ENCODE data around the gene PPP1R15A. TPM values are rescaled to one million over a fixed set of nuclear protein-coding genes. Genes with fewer than 3 reads are reported as not detected.
A peak's percentile ranks its signal among the peaks of the same experiment; 100 is the strongest.
"Not testable (repeated sequence)": the region's sequence is repeated elsewhere in the genome, so short reads cannot be mapped to it uniquely, and the experiment has no call there.

The PPP1R15A gene
- total RNA-seq, 2 donors from 2014 or later = 130 to 153 TPM

- ATAC-seq (replicated peaks in 1 of 2) = no peak
- Mint-ChIP-seq H3K9me3 (no peaks in the 10 kb centered on the region), H3K4me1 (ENCODE audit: low read depth) (no peaks in the 10 kb centered on the region), H3K4me3 (no peak overlapping the region), H3K27ac (no peak overlapping the region), H3K36me3 (ENCODE audit: insufficient read depth in 2 of 2) (peaks cover 11 to 24% of the 10 kb centered on the region in 2 donors), H3K27me3 (ENCODE audit: low read depth) (no peaks in the 10 kb centered on the region)
- DNase-seq = no peak
Measured at GRCh38 chr19:48918071-48918470, 45.9 kb downstream of the PPP1R15A start.

- Mint-ChIP-seq H3K4me3 (no peak overlapping the region), H3K36me3 (ENCODE audit: insufficient read depth in 2 of 2) (peaks cover 11 to 27% of the 10 kb centered on the region in 2 donors), H3K27ac (no peak overlapping the region), H3K9me3 (no peaks in the 10 kb centered on the region), H3K27me3 (ENCODE audit: low read depth) (no peaks in the 10 kb centered on the region), H3K4me1 (ENCODE audit: low read depth) (no peaks in the 10 kb centered on the region)
- ATAC-seq (replicated peaks in 1 of 2) = peak in 1 of 2 donors; percentile 43
- DNase-seq = no peak
Measured at GRCh38 chr19:48918801-48919247, 46.6 kb downstream of the PPP1R15A start.

- not testable (repeated sequence) for DNase-seq; ATAC-seq (replicated peaks in 1 of 2); H3K9me3 Mint-ChIP-seq; H3K4me1 Mint-ChIP-seq (ENCODE audit: low read depth); H3K27me3 Mint-ChIP-seq (ENCODE audit: low read depth); H3K4me3 Mint-ChIP-seq; H3K27ac Mint-ChIP-seq
- peaks cover 8 to 24% of the 10 kb centered on the region in 2 donors for H3K36me3 Mint-ChIP-seq (ENCODE audit: insufficient read depth in 2 of 2)
Measured at GRCh38 chr19:48919271-48919670, 47.0 kb downstream of the PPP1R15A start.

- DNase-seq (no peak), ATAC-seq (replicated peaks in 1 of 2) (no peak)
- peaks cover 6 to 19% of the 10 kb centered on the region in 2 donors for H3K36me3 Mint-ChIP-seq (ENCODE audit: insufficient read depth in 2 of 2)
- no peak overlapping the region for H3K4me3 Mint-ChIP-seq
- H3K4me1 Mint-ChIP-seq (ENCODE audit: low read depth) = no peaks in the 10 kb centered on the region
- H3K27ac Mint-ChIP-seq = no peak overlapping the region
- no peaks in the 10 kb centered on the region for H3K9me3 Mint-ChIP-seq
- H3K27me3 Mint-ChIP-seq (ENCODE audit: low read depth) = no peaks in the 10 kb centered on the region
Measured at GRCh38 chr19:48920949-48921348, 48.7 kb downstream of the PPP1R15A start.

- peaks cover 6 to 18% of the 10 kb centered on the region in 2 donors for H3K36me3 Mint-ChIP-seq (ENCODE audit: insufficient read depth in 2 of 2)
- H3K4me1 Mint-ChIP-seq (ENCODE audit: low read depth) = peaks cover 8% of the 10 kb centered on the region
- DNase-seq (no peak), ATAC-seq (replicated peaks in 1 of 2) (no peak)
- H3K9me3 Mint-ChIP-seq = no peaks in the 10 kb centered on the region
- H3K27me3 Mint-ChIP-seq (ENCODE audit: low read depth) = no peaks in the 10 kb centered on the region
- no peak overlapping the region for H3K27ac Mint-ChIP-seq
- H3K4me3 Mint-ChIP-seq = no peak overlapping the region
Measured at GRCh38 chr19:48921721-48922500, 49.7 kb downstream of the PPP1R15A start.

- peaks cover 11% of the 10 kb centered on the region for H3K4me1 Mint-ChIP-seq (ENCODE audit: low read depth)
- no peak overlapping the region for H3K4me3 Mint-ChIP-seq
- H3K36me3 Mint-ChIP-seq (ENCODE audit: insufficient read depth in 2 of 2) = peaks cover 6 to 14% of the 10 kb centered on the region in 2 donors
- no peak overlapping the region for H3K27ac Mint-ChIP-seq
- no peaks in the 10 kb centered on the region for H3K27me3 Mint-ChIP-seq (ENCODE audit: low read depth)
- ATAC-seq (replicated peaks in 1 of 2) (no peak), DNase-seq (no peak)
- H3K9me3 Mint-ChIP-seq = no peaks in the 10 kb centered on the region
Measured at GRCh38 chr19:48922548-48923490, 50.6 kb downstream of the PPP1R15A start.

- peak in 1 of 2 donors; percentile 52 for ATAC-seq (replicated peaks in 1 of 2)
- DNase-seq = no peak
- peaks cover 11% of the 10 kb centered on the region for H3K4me1 Mint-ChIP-seq (ENCODE audit: low read depth)
- H3K36me3 Mint-ChIP-seq (ENCODE audit: insufficient read depth in 2 of 2) = peaks cover 0 to 5% of the 10 kb centered on the region in 2 donors
- H3K4me3 Mint-ChIP-seq = no peak overlapping the region
- H3K27ac Mint-ChIP-seq = no peak overlapping the region
- no peaks in the 10 kb centered on the region for H3K9me3 Mint-ChIP-seq
- H3K27me3 Mint-ChIP-seq (ENCODE audit: low read depth) = no peaks in the 10 kb centered on the region
Measured at GRCh38 chr19:48925240-48925843, 53.1 kb downstream of the PPP1R15A start.

Other genes starting within 250 kb of the PPP1R15A start
- 10 to 100 TPM in 1 of 2 donors, 1 to 10 TPM in 1; 8.2 to 13.4 TPM for gene DBP, start 235.0 kb upstream of the PPP1R15A start, total RNA-seq
- 10 to 100 TPM; 10.5 to 11.9 TPM for gene CA11, start 226.2 kb upstream of the PPP1R15A start, total RNA-seq
- gene NTN5, start 199.4 kb upstream of the PPP1R15A start, total RNA-seq = 1 to 10 TPM; 1.9 to 2.1 TPM
- gene FUT2, start 176.4 kb upstream of the PPP1R15A start, total RNA-seq = not detected
- under 1 TPM; 0.69 to 0.89 TPM for gene MAMSTR, start 152.7 kb upstream of the PPP1R15A start, total RNA-seq
- gene RASIP1, start 131.8 kb upstream of the PPP1R15A start, total RNA-seq = under 1 TPM; 0.53 to 0.86 TPM
- under 1 TPM; 0.14 to 0.32 TPM for gene IZUMO1, start 125.5 kb upstream of the PPP1R15A start, total RNA-seq
- under 1 TPM; 0.29 to 0.32 TPM for gene FUT1, start 119.8 kb upstream of the PPP1R15A start, total RNA-seq
- not detected for gene FGF21, start 116.9 kb upstream of the PPP1R15A start, total RNA-seq
- 10 to 100 TPM; 42.1 to 49.5 TPM for gene BCAT2, start 61.4 kb upstream of the PPP1R15A start, total RNA-seq
- gene HSD17B14, start 35.9 kb upstream of the PPP1R15A start, total RNA-seq = 1 to 10 TPM; 2.0 to 3.2 TPM
- 10 to 100 TPM; 16.2 to 24.5 TPM for gene PLEKHA4, start 3.8 kb upstream of the PPP1R15A start, total RNA-seq
- gene TULP2, start 26.3 kb downstream of the PPP1R15A start, total RNA-seq = 1 to 10 TPM in 1 of 2 donors, under 1 TPM in 1; 0.79 to 3.3 TPM
- 100 to 1,000 TPM; 168 to 183 TPM for gene NUCB1, start 27.9 kb downstream of the PPP1R15A start, total RNA-seq
- 1 to 10 TPM; 3.2 to 3.6 TPM for gene DHDH, start 61.3 kb downstream of the PPP1R15A start, total RNA-seq
- gene BAX, start 82.5 kb downstream of the PPP1R15A start, total RNA-seq = 100 to 1,000 TPM; 318 to 448 TPM
- gene FTL, start 92.9 kb downstream of the PPP1R15A start, total RNA-seq = 100 to 1,000 TPM; 681 to 811 TPM
- gene GYS1, start 120.9 kb downstream of the PPP1R15A start, total RNA-seq = 10 to 100 TPM; 25.9 to 29.4 TPM
- gene RUVBL2, start 121.5 kb downstream of the PPP1R15A start, total RNA-seq = 10 to 100 TPM; 83.4 to 92.5 TPM
- not detected for gene LHB, start 144.7 kb downstream of the PPP1R15A start, total RNA-seq
- not detected for gene CGB3, start 151.9 kb downstream of the PPP1R15A start, total RNA-seq
- gene CGB2, start 159.5 kb downstream of the PPP1R15A start, total RNA-seq = 1 to 10 TPM in 1 of 2 donors, not detected in 1; 1.4 TPM
- not detected for gene CGB1, start 164.5 kb downstream of the PPP1R15A start, total RNA-seq
- not detected for gene CGB5, start 171.4 kb downstream of the PPP1R15A start, total RNA-seq
- gene CGB8, start 176.7 kb downstream of the PPP1R15A start, total RNA-seq = not detected
- gene CGB7, start 185.3 kb downstream of the PPP1R15A start, total RNA-seq = not detected
- not detected for gene NTF4, start 192.4 kb downstream of the PPP1R15A start, total RNA-seq
- gene KCNA7, start 200.3 kb downstream of the PPP1R15A start, total RNA-seq = not detected
- gene SNRNP70, start 213.0 kb downstream of the PPP1R15A start, total RNA-seq = 100 to 1,000 TPM; 165 to 175 TPM
- 1 to 10 TPM; 5.1 to 7.7 TPM for gene LIN7B, start 241.9 kb downstream of the PPP1R15A start, total RNA-seq
- 1 to 10 TPM; 2.2 to 2.9 TPM for gene C19orf73, start 246.7 kb downstream of the PPP1R15A start, total RNA-seq
- gene PPFIA3, start 247.1 kb downstream of the PPP1R15A start, total RNA-seq = 1 to 10 TPM; 6.2 to 9.0 TPM